OCI-LY3 (cell line): ENCODE data around the gene GUCD1.

Source experiments
- H2AFZ ChIP-seq: fragments of 200-600, 300-600 bp; shearing (Covaris generic); 2 replicates; pipeline ENCODE4 v1.6.0; 2014; ENCODE audit warnings: antibody characterized with exemption, low read depth, low read length
- H3K27ac ChIP-seq: fragments of 200-600, 300-600 bp; sonication (generic); 2 replicates; pipeline ENCODE4 v1.5.1; 2014; ENCODE audit warnings: mild to moderate bottlenecking, low read length, moderate library complexity, mixed read lengths
- H3K27me3 ChIP-seq: fragments of 200-600, 300-600 bp; sonication (generic); 2 replicates; pipeline ENCODE4 v1.6.1; 2014; ENCODE audit warnings: low read depth, low read length, mixed read lengths
- H3K36me3 ChIP-seq: fragments of 200-600, 300-600 bp; sonication (generic); replicated peaks from 2 replicates; pipeline ENCODE3; 2014; ENCODE audit warnings: low read depth, low read length, mixed read lengths
- H3K4me1 ChIP-seq: fragments of 300-600, 200-600 bp; sonication (generic); 2 replicates; pipeline ENCODE4 v1.6.1; 2014; ENCODE audit warnings: low read length, mixed read lengths
- H3K4me2 ChIP-seq: fragments of 200-600, 300-600 bp; sonication (generic); 2 replicates; pipeline ENCODE4 v1.6.1; 2014; ENCODE audit warnings: low read length, mixed read lengths
- H3K4me3 ChIP-seq: fragments of 300-600, 200-600 bp; sonication (generic); 2 replicates; pipeline ENCODE4 v1.5.1; 2014; ENCODE audit warnings: antibody characterized with exemption, mild to moderate bottlenecking, low read length, moderate library complexity
- H3K79me2 ChIP-seq: fragments of 300-600, 200-600 bp; shearing (Covaris generic); 2 replicates; pipeline ENCODE4 v1.6.1; 2014; ENCODE audit warnings: mild to moderate bottlenecking, low read length, mixed read lengths
- H3K9ac ChIP-seq: fragments of 300-600, 200-600 bp; shearing (Covaris generic); 2 replicates; pipeline ENCODE4 v1.6.0; 2014; ENCODE audit warnings: mild to moderate bottlenecking, low read length, moderate library complexity
- H3K9me3 ChIP-seq: fragments of 200-600, 300-600 bp; shearing (Covaris generic); 2 replicates; pipeline ENCODE4 v1.6.1; 2014; ENCODE audit warnings: low read length, mixed read lengths; ENCODE audit not compliant: insufficient read depth
- H4K20me1 ChIP-seq: fragments of 200-600, 300-600 bp; sonication (generic); 2 replicates; pipeline ENCODE4 v1.6.1; 2016; ENCODE audit warnings: low read length, mixed read lengths; ENCODE audit not compliant: insufficient read depth
- CTCF ChIP-seq: fragments of 200-600, 300-600 bp; sonication (generic); IDR thresholded peaks from 2 replicates; pipeline ENCODE4 v1.5.1; 2014; ENCODE audit warnings: antibody characterized with exemption, low read length, low read depth
- EZH2phosphoT487 ChIP-seq: fragments of 200-600 bp; shearing (Covaris generic); IDR thresholded peaks from 2 replicates; pipeline ENCODE4 v1.6.1; 2018; ENCODE audit warnings: antibody characterized with exemption, mixed run types, low read depth

Gene GUCD1

GRCh38 chr22:24592851-24593558 is 38.1 kb upstream of the GUCD1 start, which contains the start of gene LRRC75B:
TSS of gene LRRC75B (minus strand) at chr22:24593073. CDS start at chr22:24593039, 34 bp downstream.
- no peak within 1 kb of the TSS for H3K27ac ChIP-seq
- TF ChIP-seq EZH2phosphoT487: no peak
- TF ChIP-seq CTCF: no peak

GRCh38 chr22:24592058-24592850 is 37.3 kb upstream of the GUCD1 start:
- H3K27ac ChIP-seq: no peak overlapping the region
- no peaks in the 10 kb centered on the region for H3K9me3 ChIP-seq
- H3K36me3 ChIP-seq: no peaks in the 10 kb centered on the region
- H3K4me2 ChIP-seq: peak overlapping the region; percentile 98
- peak overlapping the region; percentile 45; the same call in 1 of the 2 replicates for H2AFZ ChIP-seq
- H3K27me3 ChIP-seq: no peaks in the 10 kb centered on the region
- no peak for TF ChIP-seq CTCF
- no peaks in the 10 kb centered on the region for H4K20me1 ChIP-seq
- peak overlapping the region; percentile 67 for H3K9ac ChIP-seq
- peak overlapping the region; percentile 80 for H3K4me3 ChIP-seq
- no peaks in the 10 kb centered on the region for H3K79me2 ChIP-seq
- H3K4me1 ChIP-seq: 0 out of 2 replicates have a peak, but pooled peaks cover 3% of the 10 kb centered on the region

More at GRCh38 chr22:24592851-24593558, 38.1 kb upstream of the GUCD1 start, which contains the start of gene LRRC75B:
- Histone ChIP-seq H3K4me3 (peak within 1 kb of the TSS; percentile 80), H3K36me3 (no peaks in the 10 kb centered on the region), H2AFZ (peak within 1 kb of the TSS; percentile 87), H3K27me3 (no peaks in the 10 kb centered on the region), H3K9me3 (no peaks in the 10 kb centered on the region), H3K9ac (peak within 1 kb of the TSS; percentile 73), H3K4me1 (0 out of 2 replicates have a peak, but pooled peaks cover 3% of the 10 kb centered on the region), H4K20me1 (no peaks in the 10 kb centered on the region), H3K4me2 (peak within 1 kb of the TSS; percentile 98), H3K79me2 (no peaks in the 10 kb centered on the region)

- H3K9ac ChIP-seq: no peak overlapping the region
- H3K27ac ChIP-seq: no peak overlapping the region
- no peaks in the 10 kb centered on the region for H3K9me3 ChIP-seq
- no peaks in the 10 kb centered on the region for H3K36me3 ChIP-seq
- no peaks in the 10 kb centered on the region for H3K79me2 ChIP-seq
- TF ChIP-seq EZH2phosphoT487: no peak
- no peak for TF ChIP-seq CTCF
- no peak overlapping the region for H2AFZ ChIP-seq
- H4K20me1 ChIP-seq: no peaks in the 10 kb centered on the region
- 0 out of 2 replicates have a peak, but pooled peaks cover 3% of the 10 kb centered on the region for H3K4me1 ChIP-seq
- no peaks in the 10 kb centered on the region for H3K27me3 ChIP-seq
- no peak overlapping the region for H3K4me3 ChIP-seq
- no peak overlapping the region for H3K4me2 ChIP-seq
Observed at GRCh38 chr22:24591286-24591830, 36.4 kb upstream of the GUCD1 start.
